Fibroblast of mammary gland (primary cell): Measurements from ENCODE around the gene BIRC7.
A peak's percentile ranks its signal among the peaks of the same experiment; 100 is the strongest.

ENCODE experiments used
- DNase-seq: peaks from one replicate; pipeline ENCODE4 v3.0.0-alpha.2; 2010; ENCODE audit warnings: low read depth
- H3K4me3 ChIP-seq: 2 replicates; pipeline ENCODE4 v1.5.1; 2011; ENCODE audit warnings: low read depth, mild to moderate bottlenecking, low read length, moderate library complexity; ENCODE audit not compliant: control insufficient read depth
- CTCF ChIP-seq: conservative IDR thresholded peaks from 2 replicates; pipeline ENCODE4 v1.5.1; 2011; ENCODE audit warnings: low read depth, low read length, inconsistent platforms; ENCODE audit not compliant: control insufficient read depth, insufficient read depth

BIRC7 gene

GRCh38 chr20:63273059-63273579 is 37.4 kb downstream of the BIRC7 start:
- DNase-seq = no peak
- H3K4me3 ChIP-seq = peak overlapping the region; percentile 88
- TF ChIP-seq CTCF = no peak

- DNase-seq = peak; percentile 91
- no peak for TF ChIP-seq CTCF
- peak overlapping the region; percentile 88 for H3K4me3 ChIP-seq
Measured at GRCh38 chr20:63273635-63274380, 38.1 kb downstream of the BIRC7 start.

GRCh38 chr20:63274381-63275228 is 38.9 kb downstream of the BIRC7 start:
- H3K4me3 ChIP-seq = peak overlapping the region; percentile 31

GRCh38 chr20:63275825-63276224 is 40.1 kb downstream of the BIRC7 start:
- no peak for TF ChIP-seq CTCF
- H3K4me3 ChIP-seq = no peak overlapping the region
- no peak for DNase-seq

More at GRCh38 chr20:63274381-63275228, 38.9 kb downstream of the BIRC7 start:
- DNase-seq = peak; percentile 48
- TF ChIP-seq CTCF = no peak

GRCh38 chr20:63276956-63277355 is 41.3 kb downstream of the BIRC7 start:
- no peak overlapping the region for H3K4me3 ChIP-seq
- DNase-seq = no peak
- no peak for TF ChIP-seq CTCF

- TF ChIP-seq CTCF = no peak
- H3K4me3 ChIP-seq = no peak overlapping the region
- DNase-seq = no peak
Measured at GRCh38 chr20:63277466-63278272, 42.0 kb downstream of the BIRC7 start.
